RPMI7951 (cell line): ENCODE results near the gene SRCIN1. TPM values are rescaled to one million over a fixed set of nuclear protein-coding genes. Genes with fewer than 3 reads are reported as not detected.
"Not testable (repeated sequence)": the region's sequence is repeated elsewhere in the genome, so short reads cannot be mapped to it uniquely, and the experiment has no call there.

ENCODE experiments used
- DNase-seq: peaks from one replicate; pipeline ENCODE4 v3.0.0-alpha.2; 2012; ENCODE audit warnings: low read depth
- total RNA-seq: library from RNA; depleted of rRNA; stranded (reverse); fragments of >200 nt; shearing (Covaris generic); gene quantifications from 2 replicates; pipeline ENCODE4 v1.2.3, GENCODE V29; 2014; rRNA removed

The SRCIN1 gene, protein sequence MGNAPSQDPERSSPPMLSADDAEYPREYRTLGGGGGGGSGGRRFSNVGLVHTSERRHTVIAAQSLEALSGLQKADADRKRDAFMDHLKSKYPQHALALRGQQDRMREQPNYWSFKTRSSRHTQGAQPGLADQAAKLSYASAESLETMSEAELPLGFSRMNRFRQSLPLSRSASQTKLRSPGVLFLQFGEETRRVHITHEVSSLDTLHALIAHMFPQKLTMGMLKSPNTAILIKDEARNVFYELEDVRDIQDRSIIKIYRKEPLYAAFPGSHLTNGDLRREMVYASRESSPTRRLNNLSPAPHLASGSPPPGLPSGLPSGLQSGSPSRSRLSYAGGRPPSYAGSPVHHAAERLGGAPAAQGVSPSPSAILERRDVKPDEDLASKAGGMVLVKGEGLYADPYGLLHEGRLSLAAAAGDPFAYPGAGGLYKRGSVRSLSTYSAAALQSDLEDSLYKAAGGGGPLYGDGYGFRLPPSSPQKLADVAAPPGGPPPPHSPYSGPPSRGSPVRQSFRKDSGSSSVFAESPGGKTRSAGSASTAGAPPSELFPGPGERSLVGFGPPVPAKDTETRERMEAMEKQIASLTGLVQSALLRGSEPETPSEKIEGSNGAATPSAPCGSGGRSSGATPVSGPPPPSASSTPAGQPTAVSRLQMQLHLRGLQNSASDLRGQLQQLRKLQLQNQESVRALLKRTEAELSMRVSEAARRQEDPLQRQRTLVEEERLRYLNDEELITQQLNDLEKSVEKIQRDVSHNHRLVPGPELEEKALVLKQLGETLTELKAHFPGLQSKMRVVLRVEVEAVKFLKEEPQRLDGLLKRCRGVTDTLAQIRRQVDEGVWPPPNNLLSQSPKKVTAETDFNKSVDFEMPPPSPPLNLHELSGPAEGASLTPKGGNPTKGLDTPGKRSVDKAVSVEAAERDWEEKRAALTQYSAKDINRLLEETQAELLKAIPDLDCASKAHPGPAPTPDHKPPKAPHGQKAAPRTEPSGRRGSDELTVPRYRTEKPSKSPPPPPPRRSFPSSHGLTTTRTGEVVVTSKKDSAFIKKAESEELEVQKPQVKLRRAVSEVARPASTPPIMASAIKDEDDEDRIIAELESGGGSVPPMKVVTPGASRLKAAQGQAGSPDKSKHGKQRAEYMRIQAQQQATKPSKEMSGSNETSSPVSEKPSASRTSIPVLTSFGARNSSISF
- total RNA-seq = not detected in 2 replicates

DNA sequence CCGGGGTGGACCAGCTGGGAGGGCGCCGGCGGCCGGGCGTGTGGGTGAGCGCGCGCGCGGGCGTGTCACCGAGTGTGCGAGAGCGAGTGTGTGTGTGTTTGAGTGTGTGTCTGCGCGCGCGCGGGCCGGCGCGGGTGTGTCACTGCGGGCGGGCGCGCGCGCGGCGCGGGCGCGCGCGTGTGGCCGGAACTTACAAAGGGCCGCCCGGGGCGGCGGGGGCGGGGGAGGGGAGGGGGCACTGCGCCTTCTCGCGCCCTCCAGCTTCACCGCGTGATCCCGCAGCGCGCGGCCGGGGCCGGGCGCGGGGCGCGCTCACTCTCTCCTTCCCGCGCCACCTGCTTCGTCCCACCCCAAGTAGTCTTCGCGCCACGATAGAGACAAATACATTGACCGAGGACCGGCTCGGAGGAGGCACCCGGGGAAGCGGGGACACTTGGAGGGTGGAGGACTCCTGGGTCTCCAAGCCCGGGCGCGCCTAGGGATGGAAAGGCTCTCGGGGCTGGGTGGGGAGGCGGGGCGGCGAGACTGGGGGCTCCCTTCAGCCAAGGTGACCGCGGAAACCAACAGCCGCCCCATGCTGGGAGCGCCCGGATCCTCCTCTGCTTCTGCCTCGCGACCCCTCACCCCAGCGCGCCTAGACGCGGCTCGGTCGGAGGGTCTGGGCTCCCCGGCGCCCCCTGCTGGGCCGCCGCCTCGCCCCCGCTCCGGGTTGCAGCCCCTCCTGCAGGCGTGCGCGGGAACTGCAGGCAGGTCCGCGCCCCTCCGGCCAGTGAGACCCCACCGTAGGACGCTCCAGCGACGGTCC lies at the start of gene SRCIN1:
TSS of gene SRCIN1 (minus strand) at position 112 of the 805 bp plus-strand sequence. CDS start 247 bp downstream, outside the sequence.
- peak; percentile 25 for DNase-seq

DNA sequence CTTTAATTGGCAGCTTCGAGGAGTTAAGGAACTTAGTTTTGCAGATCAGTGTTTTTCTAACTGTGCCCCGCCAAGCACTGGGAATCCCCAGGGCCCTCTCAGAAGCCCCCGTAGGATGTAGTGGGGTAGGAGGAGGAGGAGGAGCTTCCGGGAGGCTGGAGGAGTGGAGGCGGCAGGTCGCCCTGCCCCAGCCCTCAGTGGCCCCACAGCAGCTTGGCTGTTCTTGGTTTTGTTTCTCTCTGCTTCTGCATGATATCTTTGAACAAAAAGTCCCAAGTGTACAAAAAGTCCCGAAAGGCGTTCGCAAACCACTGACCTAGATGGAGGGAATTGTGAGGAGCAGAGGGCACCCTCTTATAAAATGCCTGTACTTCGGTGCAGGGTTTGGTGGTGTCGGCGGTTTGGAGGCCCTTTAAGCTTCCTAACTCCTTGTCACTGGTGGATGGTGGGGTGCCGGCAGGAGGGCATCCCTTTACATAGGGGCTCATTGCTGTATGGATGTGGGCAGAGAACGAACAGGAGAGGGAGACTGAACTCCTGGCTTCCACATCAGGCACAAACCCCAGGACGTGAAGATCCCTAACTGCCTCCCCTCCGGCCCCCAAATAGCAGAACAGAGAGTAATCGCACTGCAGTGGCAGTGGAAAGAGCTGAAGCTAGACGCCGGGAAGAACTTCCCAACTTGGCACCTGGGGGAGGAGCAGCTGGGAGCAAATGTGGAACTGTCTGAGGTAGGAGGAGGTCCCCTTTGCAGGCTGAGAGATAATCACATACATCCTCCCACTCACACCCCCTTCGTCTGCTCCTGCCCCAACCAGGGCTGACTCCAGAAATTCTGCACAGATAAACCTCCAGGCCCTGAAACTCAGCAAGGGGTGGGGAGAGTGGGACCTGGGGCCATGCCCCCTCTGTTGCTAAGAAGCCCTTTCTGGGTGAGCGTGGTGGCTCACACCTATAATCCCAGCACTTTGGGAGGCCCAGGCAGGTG lies 49.0 kb upstream of the SRCIN1 start:
- DNase-seq = no peak

DNA sequence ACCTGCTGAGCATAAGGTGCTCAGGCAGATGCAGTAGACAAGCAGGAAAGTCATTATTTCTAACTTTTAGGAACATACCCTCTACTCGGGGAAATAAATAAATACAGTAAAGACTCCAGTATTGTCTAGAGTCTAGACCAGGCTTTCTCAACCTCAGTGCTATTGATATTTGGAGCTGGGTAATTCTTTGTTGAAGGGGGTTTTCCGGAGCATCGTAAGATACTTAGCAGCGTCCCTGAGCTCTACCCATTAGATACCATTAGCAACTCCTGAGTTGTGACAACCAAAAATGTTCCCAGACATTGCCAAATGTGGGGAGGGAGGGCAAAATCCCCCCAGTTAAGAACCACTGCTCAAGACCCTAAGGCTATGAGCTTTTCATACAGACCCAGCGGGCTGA lies 47.9 kb upstream of the SRCIN1 start:
- no peak for DNase-seq

DNA sequence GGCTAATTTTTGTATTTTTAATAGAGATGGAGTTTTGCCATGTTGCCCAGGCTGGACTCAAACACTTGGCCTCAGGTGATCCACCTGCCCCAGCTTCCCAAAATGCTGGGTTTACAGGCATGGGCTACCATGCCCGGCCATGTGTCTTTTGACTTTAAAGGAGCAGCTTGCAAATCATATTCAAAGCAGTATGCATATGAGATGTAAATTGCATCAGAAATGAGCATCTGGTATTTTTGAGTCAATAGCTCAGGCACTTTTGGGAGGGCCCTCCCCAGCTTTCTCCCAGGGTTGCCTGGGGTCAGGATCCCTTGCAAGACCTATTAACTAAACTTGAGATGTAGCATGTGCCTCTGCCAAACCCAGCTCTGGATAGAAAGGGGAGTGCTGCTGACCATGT lies 47.5 kb upstream of the SRCIN1 start:
- DNase-seq = no peak

DNA sequence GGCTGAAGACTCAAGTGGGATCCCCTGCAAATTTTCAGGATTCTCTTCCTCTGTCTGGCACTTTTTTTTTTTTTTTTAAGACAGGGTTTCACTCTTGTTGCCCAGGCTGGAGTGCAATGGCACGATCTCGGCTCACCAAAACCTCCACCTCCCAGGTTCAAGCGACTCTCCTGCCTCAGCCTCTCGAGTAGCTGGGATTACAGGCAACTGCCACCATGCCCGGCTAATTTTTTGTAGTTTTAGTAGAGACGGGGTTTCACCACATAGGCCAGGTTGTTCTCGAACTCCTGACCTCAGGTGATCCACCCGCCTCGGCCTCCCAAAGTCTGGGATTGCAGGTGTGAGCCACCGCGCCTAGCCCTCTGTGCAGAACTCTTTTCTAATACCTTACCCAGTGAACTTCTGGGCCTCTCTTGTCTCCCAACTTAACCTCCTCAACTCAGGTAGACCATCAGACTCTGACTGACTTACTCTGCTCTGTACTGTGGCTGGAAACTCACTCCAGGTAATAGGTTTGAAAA lies 45.0 kb upstream of the SRCIN1 start:
- DNase-seq = not testable (repeated sequence)

DNA sequence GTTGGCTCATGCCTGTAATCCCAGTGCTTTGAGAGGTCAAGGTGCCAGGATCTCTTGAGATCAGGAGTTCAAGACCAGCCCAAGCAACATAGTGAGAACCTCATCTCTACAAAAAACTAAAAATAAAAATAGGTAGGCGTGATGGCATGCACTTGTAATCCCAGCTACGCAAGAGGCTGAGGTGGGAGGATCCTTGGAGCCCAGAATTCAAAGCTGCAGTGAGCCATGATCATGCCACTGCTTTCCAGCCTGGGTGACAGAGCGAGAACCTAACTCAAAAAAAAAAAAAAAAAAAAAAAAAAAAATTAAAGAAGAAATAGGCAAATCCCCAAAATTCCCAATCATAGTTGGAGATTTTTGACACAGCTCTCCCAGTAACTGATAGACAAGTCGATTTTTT lies 32.2 kb upstream of the SRCIN1 start:
- no peak for DNase-seq

DNA sequence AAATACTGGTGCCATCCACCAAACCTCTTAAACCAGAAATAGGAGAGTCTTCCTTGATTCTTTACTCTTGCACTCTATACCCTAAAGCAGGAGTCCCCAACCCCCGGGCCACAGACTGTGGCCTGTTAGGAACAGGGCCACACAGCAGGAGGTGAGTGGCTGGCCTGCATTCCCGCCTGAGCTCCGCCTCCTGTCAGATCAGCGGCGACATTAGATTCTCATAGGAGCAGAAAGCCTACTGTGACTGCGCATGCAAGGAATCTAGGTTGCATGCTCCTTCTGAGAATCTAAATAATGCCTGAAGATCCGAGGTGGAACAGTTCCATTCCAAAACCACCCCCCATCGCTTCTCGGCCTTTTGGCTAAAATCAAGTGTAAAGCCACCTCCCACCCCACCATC lies 30.3 kb upstream of the SRCIN1 start:
- DNase-seq = no peak

DNA sequence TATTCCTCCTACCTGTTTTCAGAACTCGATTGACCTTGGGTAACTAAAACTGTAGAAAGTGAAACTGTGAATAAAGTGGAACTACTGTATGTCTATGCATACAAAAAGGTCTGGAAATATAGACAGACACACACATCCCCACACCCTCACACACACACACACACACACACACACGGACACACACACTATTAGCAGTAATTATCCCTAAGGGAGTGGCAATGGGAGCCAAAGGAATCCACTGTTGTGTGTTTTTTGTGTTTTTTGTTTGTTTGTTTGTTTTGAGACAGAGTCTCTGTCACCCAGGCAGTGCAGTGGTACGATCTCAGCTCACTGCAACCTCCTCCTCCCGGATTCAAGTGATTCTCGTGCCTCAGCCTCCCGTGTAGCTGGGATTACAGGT lies 26.6 kb upstream of the SRCIN1 start:
- no peak for DNase-seq

DNA sequence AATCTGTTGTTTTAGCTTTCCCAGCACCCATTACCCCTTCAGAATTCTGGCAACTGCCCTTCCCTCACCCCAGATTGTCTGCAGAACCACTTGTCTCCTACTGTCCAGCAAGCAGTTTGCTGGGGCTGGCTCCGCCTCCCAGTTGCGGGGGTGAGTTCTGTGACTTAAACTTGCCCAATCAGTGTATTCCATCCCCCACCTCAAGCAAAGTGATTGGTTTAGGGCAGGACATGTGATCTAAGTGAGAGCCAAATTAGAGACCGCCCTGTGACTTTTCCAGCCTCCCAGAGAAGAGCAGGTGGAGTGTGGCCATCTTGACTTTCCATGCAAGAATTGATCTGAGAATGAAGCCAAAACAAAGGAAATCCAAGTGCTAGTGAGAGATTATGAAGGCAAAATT lies 22.7 kb upstream of the SRCIN1 start:
- peak; percentile 56 for DNase-seq

DNA sequence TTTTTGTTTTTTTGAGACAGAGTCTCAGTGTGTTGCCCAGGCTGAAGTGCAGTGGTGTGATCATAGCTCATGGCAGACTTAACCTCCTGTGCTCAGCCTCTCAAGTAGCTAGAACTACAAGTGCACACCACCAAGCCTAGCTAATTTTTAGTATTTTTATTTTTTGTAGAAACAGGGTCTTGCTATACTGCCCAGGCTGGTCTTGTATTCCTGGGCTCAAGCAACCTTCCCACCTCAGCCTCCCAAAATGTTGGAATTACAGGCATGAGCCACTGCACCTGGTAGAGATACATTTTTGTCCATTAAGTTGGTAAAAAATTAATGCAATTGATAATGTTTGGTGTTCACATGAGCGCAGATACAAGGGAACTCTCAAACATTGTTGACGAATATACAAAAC lies 22.2 kb upstream of the SRCIN1 start:
- no peak for DNase-seq

DNA sequence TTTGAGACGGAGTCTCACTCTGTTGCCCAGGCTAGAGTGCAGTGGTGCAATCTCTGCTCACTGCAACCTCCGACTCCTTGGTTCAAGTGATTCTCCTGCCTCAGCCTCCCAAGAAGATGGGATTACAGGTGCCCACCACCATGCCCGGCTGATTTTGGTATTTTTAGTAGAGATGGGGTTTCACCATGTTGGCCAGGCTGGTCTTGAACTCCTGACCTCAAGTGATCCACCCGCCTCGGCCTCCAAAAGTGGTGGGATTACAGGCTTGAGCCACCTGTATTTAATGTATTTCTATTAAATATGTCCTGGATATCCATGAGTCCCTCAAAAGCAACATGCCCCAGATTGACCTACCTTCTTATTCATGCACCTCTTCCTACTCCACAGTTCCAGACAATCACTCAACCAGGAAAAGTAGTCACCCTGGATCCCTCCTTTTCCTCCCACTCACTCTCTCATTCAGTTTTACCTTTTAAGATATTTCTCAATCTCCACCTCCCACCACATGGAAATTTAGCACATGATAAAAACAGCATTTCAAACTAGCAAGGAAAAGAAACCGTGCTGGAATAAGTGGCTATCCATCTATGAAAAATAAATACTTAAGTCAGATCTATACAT lies 21.0 kb upstream of the SRCIN1 start:
- not testable (repeated sequence) for DNase-seq

DNA sequence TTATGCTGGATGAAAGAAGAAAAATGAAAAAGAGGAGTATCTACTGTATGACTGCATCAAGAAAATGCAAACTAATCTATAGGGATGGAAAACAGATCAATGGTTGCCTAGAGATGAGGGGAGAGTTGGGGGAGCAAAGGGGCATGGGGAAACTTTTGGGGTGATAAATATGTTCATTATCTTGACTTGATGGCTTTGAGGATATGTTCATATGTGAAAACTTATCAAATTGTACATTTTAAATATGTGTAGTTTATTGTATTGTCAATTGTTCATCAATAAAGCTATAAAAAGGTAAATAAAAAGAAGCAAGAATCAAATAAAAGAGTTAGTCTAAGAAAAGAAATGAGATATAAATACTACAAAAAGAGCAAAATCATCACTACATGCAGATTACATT lies 19.7 kb upstream of the SRCIN1 start:
- no peak for DNase-seq

DNA sequence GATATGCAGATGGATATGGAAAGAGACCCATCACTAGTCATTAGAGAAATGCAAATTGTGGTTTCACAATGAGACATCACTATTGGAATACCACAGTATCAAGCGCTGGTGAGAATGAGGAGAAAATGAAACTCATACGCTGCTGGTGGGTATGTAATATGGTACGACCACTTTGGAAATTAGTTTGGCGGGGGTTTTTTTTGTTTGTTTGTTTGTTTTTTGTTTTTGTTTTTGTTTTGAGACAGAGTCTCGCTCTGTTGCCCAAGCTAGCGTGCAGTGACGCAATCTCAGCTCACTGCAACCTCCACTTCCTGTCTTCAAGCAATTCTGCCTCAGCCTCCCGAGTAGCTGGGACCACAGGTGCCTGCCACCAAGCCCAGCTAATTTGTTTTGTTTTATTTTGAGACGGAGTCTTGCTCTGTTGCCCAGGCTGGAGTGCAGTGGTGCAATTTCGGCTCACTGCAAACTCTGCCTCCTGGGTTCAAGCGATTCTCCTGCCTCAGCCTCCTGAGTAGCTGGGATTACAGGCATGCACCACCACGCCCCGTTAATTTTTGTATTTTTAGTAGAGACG lies 19.1 kb upstream of the SRCIN1 start:
- not testable (repeated sequence) for DNase-seq

DNA sequence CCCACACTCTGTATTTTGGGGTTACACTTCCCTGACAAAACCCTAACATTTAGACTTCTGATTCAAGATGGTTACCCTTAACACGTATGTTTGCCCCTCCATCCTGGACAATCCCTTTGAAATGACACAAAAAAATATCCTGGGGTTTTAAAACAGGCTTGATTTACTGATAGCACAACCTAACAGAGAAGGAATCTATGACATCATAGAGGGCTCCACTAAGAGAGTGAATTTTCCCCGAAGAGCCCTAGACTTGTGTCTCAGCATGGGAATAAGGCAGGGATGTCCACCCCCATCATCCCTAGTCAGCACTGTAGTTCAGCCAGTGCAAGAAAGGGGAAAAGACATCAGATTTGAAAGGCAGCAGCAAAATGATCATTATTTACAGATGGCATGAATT lies 15.8 kb upstream of the SRCIN1 start:
- DNase-seq = no peak

DNA sequence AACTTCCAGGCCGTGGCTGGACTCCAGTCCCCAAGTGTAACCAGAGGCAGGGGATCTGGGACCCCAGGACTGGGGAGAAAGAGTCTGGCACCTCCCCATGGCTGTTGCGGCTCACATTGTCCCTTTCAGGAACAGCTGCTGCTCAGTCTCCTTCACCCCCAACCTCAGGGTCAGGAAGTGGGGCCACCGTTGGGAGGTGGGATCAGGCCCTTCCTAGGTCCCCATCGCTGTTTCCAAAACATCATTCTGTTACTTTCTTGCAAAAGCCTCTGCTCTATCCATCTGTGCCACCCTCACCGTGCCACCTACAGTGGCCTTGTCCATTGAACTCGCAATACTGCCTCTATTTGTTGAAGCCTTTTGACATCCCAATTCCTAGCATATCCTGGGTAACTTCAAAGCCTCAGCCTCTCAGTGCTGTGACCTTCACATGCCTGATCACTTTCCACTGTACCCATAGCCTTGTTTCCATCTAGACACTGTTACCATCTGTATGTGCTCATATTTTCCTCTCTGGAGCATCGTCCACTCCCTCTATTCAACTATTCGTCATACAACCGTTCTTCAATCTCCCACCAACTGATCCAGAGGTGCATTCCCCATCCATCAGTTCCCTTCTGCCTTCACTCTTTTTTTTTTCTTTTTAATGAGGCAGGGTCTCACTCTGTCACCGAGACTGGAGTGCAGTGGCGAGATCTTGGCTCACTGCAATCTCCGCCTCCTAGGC lies 15.0 kb upstream of the SRCIN1 start:
- no peak for DNase-seq

DNA sequence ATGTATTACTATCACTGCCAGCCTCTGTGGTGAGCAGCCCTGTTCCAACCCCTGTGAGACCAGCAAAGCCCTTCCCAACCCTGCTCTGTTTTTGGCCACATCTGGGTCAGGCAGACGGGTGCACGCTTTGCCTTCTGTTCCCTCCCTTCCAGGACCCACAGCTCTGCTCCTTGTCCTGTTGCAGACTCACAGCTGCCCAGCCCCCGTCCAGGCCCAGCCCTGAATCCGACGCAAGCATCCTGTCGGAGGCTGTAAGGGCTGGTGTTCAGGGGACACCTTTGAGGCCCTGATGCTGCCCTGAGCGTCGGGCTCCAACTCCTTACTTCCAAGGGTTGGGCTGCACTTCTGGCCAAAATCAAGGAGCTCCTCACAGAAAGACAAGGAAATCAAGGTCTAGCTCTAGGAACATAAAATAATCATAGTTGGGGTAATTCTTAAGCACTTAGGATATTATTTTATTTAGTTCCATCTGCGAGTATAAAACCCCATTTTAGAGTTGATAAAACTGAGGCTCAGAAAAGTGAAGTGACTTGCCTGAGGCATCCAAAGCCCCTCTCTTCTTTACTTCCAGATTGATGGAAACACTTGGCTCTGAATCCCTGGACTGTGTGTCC lies 14.3 kb upstream of the SRCIN1 start:
- DNase-seq = no peak

DNA sequence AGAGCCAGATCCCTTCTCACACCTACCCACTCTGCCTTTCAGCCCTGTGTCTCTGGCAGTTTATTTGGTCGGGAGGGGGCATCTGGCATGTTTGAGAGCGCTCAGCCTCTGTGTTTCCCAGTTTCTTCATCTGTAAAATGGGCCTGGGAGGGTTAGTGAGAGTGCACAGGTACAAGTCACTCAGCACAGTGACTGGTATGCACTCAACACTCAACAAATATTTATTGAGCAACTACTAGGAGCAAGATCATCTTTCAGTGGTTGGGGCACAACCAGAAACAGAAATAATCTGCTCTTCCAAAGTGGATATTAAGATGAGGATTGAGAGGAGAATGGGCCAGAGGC lies 13.7 kb upstream of the SRCIN1 start:
- no peak for DNase-seq
